Activated CD8-positive, alpha-beta memory T cell treated with anti-CD3 and anti-CD28 coated beads, Interleukin-2, amount 50 U/mL, for 24 hours (primary cell): ENCODE data around the gene GLMP.

Experiments used
- DNase-seq: peaks from one replicate; pipeline ENCODE4 v3.0.0-alpha.2; 2020; ENCODE audit errors: extremely low read depth

Gene GLMP

DNA sequence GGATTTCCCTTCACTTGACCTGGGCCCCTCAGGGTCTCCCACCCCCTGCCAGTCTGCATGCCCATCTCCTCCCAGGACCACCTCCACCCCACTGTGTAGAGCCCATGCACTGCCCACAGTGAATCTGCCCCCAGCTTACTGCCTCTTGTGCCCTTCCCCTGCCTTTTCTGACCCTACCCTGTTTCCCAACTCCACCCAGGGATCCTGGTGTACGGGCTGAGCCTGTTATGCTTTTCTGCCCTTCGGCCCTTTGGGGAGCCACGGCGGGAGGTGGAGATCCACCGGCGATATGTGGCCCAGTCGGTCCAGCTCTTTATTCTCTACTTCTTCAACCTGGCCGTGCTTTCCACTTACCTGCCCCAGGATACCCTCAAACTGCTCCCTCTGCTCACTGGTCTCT is 9.4 kb downstream of the GLMP start:
- no peak for DNase-seq

- no peak for DNase-seq
Measured at GRCh38 chr1:156285437-156285836, 10.0 kb downstream of the GLMP start.

DNA sequence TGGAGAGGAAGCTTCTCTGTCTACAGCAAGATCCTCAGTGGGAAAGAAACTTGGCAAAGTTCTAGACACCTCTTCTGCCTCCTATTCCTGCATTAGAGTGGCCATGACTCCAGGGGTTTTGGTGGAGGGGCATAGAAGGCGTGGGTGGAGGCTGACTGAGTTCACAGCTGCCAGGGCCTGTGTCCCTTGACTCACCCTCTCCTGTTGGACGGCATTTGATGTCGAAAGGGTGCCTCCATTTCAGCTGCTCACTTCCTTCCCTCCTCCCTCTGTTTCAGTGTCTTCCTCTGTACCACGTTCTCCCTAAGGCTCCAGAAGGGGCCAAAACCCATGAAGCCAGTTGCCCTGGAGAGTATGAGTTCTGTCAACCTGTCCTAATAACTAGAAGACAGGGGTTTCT is 10.7 kb downstream of the GLMP start:
- DNase-seq: no peak

GRCh38 chr1:156284112-156284511 is 11.4 kb downstream of the GLMP start, which contains the start of gene TMEM79:
TSS of gene TMEM79 (plus strand) at chr1:156284325. CDS start at chr1:156285227, 902 bp downstream.
- DNase-seq: no peak

GRCh38 chr1:156283521-156283920 is 12.0 kb downstream of the GLMP start:
- no peak for DNase-seq

DNA sequence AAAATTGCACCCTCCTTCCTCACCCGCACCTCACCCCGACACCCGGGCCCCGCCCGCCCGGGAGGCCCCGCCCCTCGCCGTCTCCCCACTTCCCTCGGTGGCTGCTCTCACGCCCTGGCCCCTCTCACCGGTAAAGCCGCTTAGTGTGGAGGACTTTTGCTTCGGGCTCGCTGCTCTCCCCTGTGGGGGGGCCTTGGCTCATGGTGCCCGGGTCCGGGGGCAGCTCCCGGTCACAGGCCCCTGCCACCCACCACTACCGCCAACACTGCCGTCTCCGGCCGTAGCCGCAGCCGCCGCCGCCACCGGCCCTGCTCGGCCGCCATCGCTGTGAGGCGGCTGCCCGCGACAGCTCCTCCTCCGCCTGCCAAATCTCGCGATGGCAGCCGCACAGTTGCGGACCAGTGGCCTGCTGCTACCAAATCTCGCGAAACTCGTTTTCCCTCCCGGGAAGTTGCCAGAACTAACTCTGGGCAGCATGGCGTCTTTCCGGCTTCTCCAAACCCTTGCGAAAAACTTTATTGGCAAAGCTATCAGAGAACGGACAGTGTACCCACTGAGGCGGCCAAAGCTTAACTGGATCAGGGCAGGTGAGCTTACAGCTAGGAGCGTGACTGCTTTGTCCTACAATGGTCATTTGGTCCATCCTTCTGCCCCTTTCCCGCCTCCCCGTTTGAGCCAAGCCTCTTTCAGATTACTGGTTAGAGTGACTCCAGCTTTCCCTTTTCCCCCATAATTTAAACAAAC is 12.8 kb downstream of the GLMP start, which contains the start of gene SMG5:
SMG5 (minus strand) TSS at position 347 of the 744 bp plus-strand sequence; CDS start at position 202, 145 bp downstream.
- DNase-seq: peak; percentile 90

DNA sequence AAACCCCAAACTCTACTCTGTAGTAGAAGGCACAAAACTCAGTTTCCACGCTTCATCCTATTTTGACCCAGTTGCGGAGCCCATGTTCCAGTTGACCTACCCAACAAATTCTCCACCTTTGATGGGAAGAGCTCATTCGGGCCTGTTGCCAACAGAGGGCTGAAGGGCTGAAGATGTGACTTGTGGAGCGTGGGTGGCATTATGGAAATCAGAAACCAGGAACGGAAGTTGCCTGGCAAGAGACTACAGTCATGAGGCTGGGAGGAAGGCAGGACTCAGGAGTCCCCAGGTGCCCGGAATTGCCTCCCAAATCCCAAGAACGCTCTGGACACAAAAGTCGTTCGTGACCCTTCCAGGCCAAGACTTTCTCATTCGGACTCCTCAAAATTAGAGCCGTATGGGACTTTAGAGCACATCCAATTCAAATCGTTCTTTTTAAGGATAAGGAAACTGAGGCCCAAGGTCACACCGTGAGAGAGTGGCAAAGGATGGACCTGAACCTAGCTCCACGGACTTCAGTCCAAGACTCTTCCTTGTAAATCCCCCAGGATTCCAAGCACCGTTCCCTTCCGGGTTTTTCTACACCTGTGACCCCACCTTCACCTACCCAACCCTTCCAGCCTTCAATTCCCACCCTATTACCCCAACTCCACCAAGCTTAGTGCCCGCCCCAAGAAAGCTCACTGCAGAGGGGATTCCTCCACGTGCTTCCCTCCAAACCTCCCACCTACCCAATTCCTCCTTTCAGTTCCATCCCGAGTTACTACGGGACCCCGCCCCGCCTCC is 13.6 kb downstream of the GLMP start:
- no peak for DNase-seq

- peak; percentile 36 for DNase-seq
Measured at GRCh38 chr1:156281281-156281680, 14.2 kb downstream of the GLMP start.

- no peak for DNase-seq
Measured at GRCh38 chr1:156279837-156280236, 15.6 kb downstream of the GLMP start.

DNA sequence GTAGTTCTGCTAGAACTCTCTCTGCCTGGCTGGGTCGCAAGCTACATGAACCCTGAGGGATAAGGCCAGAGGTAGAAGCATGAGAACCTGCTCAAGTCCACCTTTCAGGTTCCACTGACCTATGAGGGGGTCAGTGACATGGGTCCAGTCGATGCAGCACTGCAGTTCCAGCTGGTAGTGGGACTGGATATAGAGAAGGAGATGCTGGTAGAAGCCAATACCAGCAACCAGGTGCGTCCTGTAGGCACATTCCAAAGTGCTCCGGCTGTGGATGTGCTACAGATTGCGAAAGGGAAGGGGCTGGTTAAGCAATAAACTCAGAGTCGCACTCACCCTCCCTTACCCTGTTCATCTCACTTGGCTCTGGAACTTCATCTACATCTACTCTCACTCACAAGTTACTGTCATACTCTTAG is 18.5 kb downstream of the GLMP start:
- no peak for DNase-seq

GRCh38 chr1:156276532-156276931 is 18.9 kb downstream of the GLMP start:
- no peak for DNase-seq

DNA sequence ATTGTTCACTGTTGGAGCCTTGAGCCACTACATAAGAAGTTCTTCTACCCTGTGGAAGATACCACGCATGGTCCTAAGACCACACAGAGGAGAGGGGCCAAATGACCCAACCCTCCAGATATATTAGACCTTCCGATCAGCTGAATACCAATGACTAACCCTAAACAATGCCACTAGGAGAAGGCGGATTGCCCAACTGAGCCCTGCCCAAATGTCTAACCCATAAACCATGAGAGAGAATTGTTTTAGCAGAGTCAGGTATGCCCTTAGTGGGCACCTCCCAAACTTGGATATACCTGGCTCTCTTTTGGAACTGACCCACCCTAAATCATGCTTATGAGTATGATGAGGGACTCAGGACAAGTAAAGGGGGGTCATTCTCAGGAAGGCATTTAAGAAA is 25.2 kb downstream of the GLMP start:
- DNase-seq: no peak

- no peak for DNase-seq
Measured at GRCh38 chr1:156268336-156268735, 27.1 kb downstream of the GLMP start.

DNA sequence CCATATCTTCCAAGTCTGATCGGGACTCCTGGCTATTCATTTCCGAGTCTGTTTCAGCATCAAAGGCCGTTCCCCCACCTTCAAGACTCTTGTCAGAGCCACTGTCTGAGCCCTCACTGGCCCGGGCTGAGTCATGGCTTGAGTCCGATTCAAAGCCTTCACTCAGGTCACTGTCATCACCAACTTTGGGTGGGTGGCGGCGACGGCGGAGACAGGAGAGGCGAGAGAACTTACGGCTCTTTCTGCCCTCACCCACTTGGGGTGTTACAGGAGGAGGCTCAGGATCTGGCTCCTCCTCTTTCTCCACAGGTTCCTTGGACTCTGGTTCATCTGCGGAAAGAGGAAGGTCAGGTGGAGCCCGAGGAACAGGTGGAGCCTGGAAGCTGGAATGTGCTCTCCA is 29.4 kb downstream of the GLMP start:
- DNase-seq: no peak

DNA sequence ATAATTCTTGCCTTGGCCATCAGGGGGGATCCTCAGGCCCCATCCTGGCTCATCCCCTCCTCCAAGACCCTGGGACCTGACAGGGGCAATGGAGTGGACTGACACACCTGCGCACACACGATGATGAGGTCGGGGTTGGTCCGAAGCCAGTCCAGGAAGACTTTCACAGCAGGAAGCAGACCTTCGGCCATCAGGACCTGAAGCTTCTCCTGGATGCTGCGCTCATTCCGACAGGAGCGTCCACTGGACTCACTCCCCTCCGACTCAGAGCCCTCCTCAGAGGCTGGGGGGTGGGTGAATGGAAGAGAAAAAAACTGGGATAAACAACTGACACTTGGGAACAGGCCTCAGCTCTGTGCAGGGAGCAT is 32.2 kb downstream of the GLMP start:
- DNase-seq: no peak

DNA sequence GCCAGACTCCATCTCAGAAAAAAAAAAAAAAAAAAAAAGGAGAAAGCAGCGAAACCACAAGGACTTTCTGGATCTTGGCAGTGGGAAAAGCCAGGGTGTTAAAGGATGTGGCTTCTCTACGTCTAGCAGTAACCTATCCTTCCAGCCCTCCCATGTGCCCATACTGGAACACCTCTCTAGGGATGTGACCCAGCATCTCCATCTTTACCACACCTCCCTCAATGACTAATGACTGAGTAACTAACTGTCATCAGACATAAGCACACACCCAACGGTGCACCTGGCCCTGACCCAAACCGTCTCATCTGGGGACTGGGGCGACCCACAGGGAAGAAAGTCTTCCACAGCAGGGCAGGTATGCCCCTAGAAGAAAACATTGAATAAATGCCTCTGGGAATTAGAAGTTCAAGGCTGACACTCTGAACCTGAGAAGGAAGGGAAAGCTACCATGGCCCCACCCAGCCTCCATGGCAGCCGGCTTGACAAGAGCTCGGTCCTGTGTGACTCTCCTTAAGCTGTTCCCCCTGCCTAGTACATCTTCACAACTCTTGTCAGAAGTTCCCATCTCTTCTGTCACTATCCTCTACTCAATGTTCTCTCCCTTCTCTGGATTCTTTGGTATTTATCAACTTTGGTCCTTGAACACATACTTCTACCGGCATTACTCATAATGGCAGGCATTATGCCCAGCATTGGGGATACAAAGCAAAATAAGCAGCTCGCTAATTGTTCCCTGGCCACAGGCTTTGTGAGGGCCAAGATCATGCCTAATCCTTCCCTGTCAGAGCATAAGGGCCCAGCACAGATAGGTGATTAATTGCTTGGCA is 32.8 kb downstream of the GLMP start:
- DNase-seq: no peak

DNA sequence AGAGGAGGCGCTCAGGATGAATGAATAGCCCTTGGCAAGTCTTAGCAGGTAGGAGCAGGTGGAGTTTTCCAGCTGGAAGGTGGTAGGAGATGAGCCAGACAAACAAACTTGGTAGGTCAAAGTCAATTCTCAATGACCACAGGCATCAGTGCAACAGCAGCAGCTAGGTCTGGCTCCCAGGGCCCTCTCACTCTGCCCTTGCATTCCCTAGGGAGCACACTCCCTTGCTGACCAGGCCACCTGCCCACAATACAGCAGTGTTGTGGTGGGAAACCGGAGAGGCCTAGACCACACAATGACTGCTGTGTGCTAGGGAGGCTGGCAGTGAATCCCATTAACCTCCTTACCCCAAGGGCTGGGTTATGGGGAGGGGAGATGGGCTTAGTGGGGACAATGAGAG is 34.6 kb downstream of the GLMP start:
- DNase-seq: no peak

- no peak for DNase-seq
Measured at GRCh38 chr1:156259805-156260204, 35.7 kb downstream of the GLMP start.

GRCh38 chr1:156258859-156259258 is 36.6 kb downstream of the GLMP start:
- DNase-seq: no peak

DNA sequence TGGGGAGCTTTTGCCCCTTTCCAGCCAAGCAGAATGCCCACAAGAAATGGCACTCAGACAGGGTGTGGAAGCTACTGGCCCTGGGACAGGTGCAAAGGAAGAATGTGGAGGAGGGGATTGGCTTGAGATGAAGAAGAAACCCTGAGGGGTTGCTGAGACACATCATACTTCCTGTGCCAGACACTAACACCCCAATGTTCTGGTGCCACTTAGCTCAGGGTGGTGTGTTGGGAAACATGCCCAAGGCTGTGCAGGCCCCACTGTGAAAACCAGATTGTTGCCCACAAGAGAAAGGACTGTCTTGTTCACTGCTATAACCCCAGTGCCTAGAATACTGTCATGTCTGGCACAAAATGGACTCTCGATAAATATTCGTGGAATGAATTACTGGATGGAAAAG is 37.8 kb downstream of the GLMP start:
- DNase-seq: no peak

DNA sequence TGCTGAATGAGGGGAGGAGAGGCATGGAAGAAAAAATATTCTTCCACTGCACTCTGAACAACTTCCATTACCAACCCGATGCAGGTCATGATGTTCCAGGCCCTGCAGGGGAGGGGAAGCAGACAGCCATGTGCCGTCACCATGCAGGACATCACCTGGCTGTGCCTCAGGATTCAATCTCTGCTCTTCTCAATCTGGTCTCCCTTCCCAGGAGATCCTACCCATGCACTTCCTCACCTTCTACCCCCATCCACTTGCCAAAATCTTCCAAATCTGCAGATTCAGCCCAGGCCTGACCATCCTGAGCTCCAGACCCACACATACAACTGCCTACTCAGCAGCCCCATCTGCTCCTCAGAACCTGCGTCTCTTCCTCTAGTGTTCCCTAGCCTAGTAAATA is 41.8 kb downstream of the GLMP start:
- DNase-seq: no peak

GRCh38 chr1:156251527-156251926 is 44.0 kb downstream of the GLMP start:
- DNase-seq: no peak
